WTC11 (cell line): ENCODE results near the gene CLTB. TPM values are rescaled to one million over a fixed set of nuclear protein-coding genes. Genes with fewer than 3 reads are reported as not detected.

Experiments
- ATAC-seq: fragments of 200-7000 bp; cut with Tn5 transposase; 2 replicates; pipeline ENCODE4 v1.10.0; 2021; ENCODE audit warnings: mild to moderate bottlenecking, moderate library complexity
- CTCF ChIA-PET: fragments of 300-600 bp; sonication (Branson Sonifier 250); formaldehyde crosslinking; loops from one replicate; lab custom pipeline; 2021; ENCODE audit warnings: antibody characterized with exemption; lab: Charles Lee
- POLR2A ChIA-PET: fragments of 350-600 bp; sonication (Branson Sonifier 250); formaldehyde crosslinking; loops from one replicate; lab custom pipeline; 2021; ENCODE audit warnings: antibody characterized with exemption; lab: Charles Lee
- DNase-seq: peaks from one replicate; pipeline ENCODE4 v3.0.0; 2021; ENCODE audit warnings: low spot score
- H3K27ac Mint-ChIP-seq: 2 replicates; pipeline ENCODE4 v1.8.0; 2021; ENCODE audit warnings: mixed read lengths
- H3K27me3 Mint-ChIP-seq: 2 replicates; pipeline ENCODE4 v1.8.0; 2021; ENCODE audit warnings: low read depth, mild to moderate bottlenecking, moderate library complexity, mixed read lengths
- H3K36me3 Mint-ChIP-seq: 2 replicates; pipeline ENCODE4 v1.8.0; 2021; ENCODE audit warnings: mixed read lengths
- H3K4me1 Mint-ChIP-seq: 2 replicates; pipeline ENCODE4 v1.8.0; 2022; ENCODE audit warnings: mixed read lengths
- H3K4me3 Mint-ChIP-seq: 2 replicates; pipeline ENCODE4 v1.8.0; 2021; ENCODE audit warnings: mild to moderate bottlenecking, moderate library complexity, mixed read lengths
- H3K9me3 Mint-ChIP-seq: 2 replicates; pipeline ENCODE4 v1.8.0; 2021; ENCODE audit warnings: mixed read lengths
- AFF4 ChIP-seq: sonication (generic); formaldehyde crosslinking; IDR thresholded peaks from 2 replicates; pipeline ENCODE4 v1.8.1; 2023; ENCODE audit warnings: mild to moderate bottlenecking, missing genetic modification reagents, borderline replicate concordance
- ARID4B ChIP-seq: sonication (generic); formaldehyde crosslinking; IDR thresholded peaks from 2 replicates; pipeline ENCODE4 v1.8.0; 2023; ENCODE audit warnings: missing genetic modification reagents, mild to moderate bottlenecking, borderline replicate concordance
- CTCF ChIP-seq: fragments of 200-600 bp; IDR thresholded peaks from 2 replicates; pipeline ENCODE4 v1.8.0; 2022; ENCODE audit warnings: antibody characterized with exemption
- E2F5 ChIP-seq: sonication (generic); formaldehyde crosslinking; IDR thresholded peaks from 2 replicates; pipeline ENCODE4 v1.8.1; 2022; ENCODE audit warnings: mild to moderate bottlenecking, moderate library complexity, missing genetic modification reagents
- ERG ChIP-seq: fragments of 250-450 bp; sonication (Bioruptor Pico); IDR thresholded peaks from 2 replicates; pipeline ENCODE4 v1.8.0; 2021; ENCODE audit warnings: mild to moderate bottlenecking
- NR1H2 ChIP-seq: sonication (generic); formaldehyde crosslinking; IDR thresholded peaks from 2 replicates; pipeline ENCODE4 v1.9.0; 2021; ENCODE audit warnings: mild to moderate bottlenecking, moderate library complexity, missing genetic modification reagents
- PRDM15 ChIP-seq: sonication (generic); formaldehyde crosslinking; IDR thresholded peaks from 2 replicates; pipeline ENCODE4 v1.8.0; 2022; ENCODE audit warnings: missing genetic modification reagents
- SMAD3 ChIP-seq: sonication (generic); formaldehyde crosslinking; IDR thresholded peaks from 2 replicates; pipeline ENCODE4 v1.8.0; 2022; ENCODE audit warnings: missing genetic modification reagents, mild to moderate bottlenecking, borderline replicate concordance
- SP1 ChIP-seq: sonication (generic); formaldehyde crosslinking; conservative IDR thresholded peaks from 2 replicates; pipeline ENCODE4 v1.8.1; 2022; ENCODE audit warnings: missing genetic modification reagents
- TEAD1 ChIP-seq: sonication (generic); formaldehyde crosslinking; IDR thresholded peaks from 2 replicates; pipeline ENCODE4 v1.8.0; 2022; ENCODE audit warnings: mild to moderate bottlenecking, missing genetic modification reagents
- ZNF423 ChIP-seq: fragments of 250-450 bp; sonication (Bioruptor Pico); IDR thresholded peaks from 2 replicates; pipeline ENCODE4 v2.1.2; 2022; ENCODE audit warnings: mild to moderate bottlenecking, moderate library complexity
- ZNF532 ChIP-seq: fragments of 250-450 bp; sonication (Bioruptor Pico); IDR thresholded peaks from 2 replicates; pipeline ENCODE4 v1.9.0; 2021; ENCODE audit warnings: mild to moderate bottlenecking, borderline replicate concordance
- total RNA-seq: library from RNA; stranded (reverse); gene quantifications from 3 replicates; pipeline ENCODE4 v1.2.3, GENCODE V29; 2021

The CLTB gene
- total RNA-seq, 1 experiment from 2014 or later: 33.8 TPM

GRCh38 chr5:176447978-176448608 is 31.8 kb upstream of the CLTB start, which contains the start of gene FAF2 (continued):
- TF ChIP-seq AFF4 (CRISPR knock-in tag): no peak
- TF ChIP-seq E2F5: 0 out of 2 replicates have a peak, but pooled peaks have one; percentile 20
- TF ChIP-seq PRDM15 (CRISPR knock-in tag): no peak
- TF ChIP-seq ZNF423 (CRISPR knock-in tag): no peak
- peak; percentile 58; the same call in 1 of the 2 replicates for TF ChIP-seq SP1
- TF ChIP-seq NR1H2 (CRISPR knock-in tag): no peak
- TF ChIP-seq ERG (CRISPR knock-in tag): no peak
- TF ChIP-seq CTCF: peak; percentile 88
- TF ChIP-seq SMAD3 (CRISPR knock-in tag): no peak
- TF ChIP-seq, all 79 proteins: peak for 5

- ChIA-PET POLR2A (interaction anchor here (0.7 to 2.8 kb wide), 7 partner anchors 9 to 719 kb away, joined by 3 to 30 read pairs (median 6); partner anchors contain the start of genes CLTB, KIAA1191 and RNF44), CTCF (interaction anchor here (0.6 to 3.1 kb wide), 47 partner anchors 8 to 718 kb away, joined by 3 to 45 read pairs (median 4); partner anchors contain the start of genes CLTB, EIF4E1B, HIGD2A and NOP16)
- Mint-ChIP-seq H3K36me3 (peaks cover 8% of the 10 kb centered on the region; the same call in 1 of the 2 replicates), H3K27me3 (no peaks in the 10 kb centered on the region; the same call in 1 of the 2 replicates), H3K4me3 (peak overlapping the region; percentile 94), H3K4me1 (peaks cover 16% of the 10 kb centered on the region), H3K9me3 (peaks cover 4% of the 10 kb centered on the region; the same call in 1 of the 2 replicates), H3K27ac (peak overlapping the region; percentile 97)
- ATAC-seq (peak; percentile 5), DNase-seq (peak; percentile 63)
- no peak for TF ChIP-seq ZNF532
- TF ChIP-seq ARID4B: 0 out of 2 replicates have a peak, but pooled peaks have one; percentile 7
- TF ChIP-seq TEAD1 (CRISPR knock-in tag): no peak
These were observed 31.2 kb upstream of the CLTB start for GRCh38 chr5:176447591-176447977.
